ENCODE measurements around the gene ANGPTL2. TPM values are rescaled to one million over a fixed set of nuclear protein-coding genes. Genes with fewer than 3 reads are reported as not detected.

The ANGPTL2 gene
- polyA plus RNA-seq, 2 of the 4 experiments (the other 2 are of a cell fraction): 0.06 TPM; not detected in 1

GRCh38 chr9:127053057-127053821 is 69.2 kb downstream of the ANGPTL2 start (continued):
- TF ChIP-seq PHF8 (IDR thresholded peaks at IDR 0.05; ENCODE audit: borderline replicate concordance, low read depth) (no peak), SREBF2 (IDR thresholded peaks at IDR 0.05) (no peak), KDM5A (IDR thresholded peaks at IDR 0.05) (no peak), CBX8 (IDR thresholded peaks at IDR 0.05) (no peak), FOSL2 (IDR thresholded peaks at IDR 0.05) (no peak), FOSL2 (CRISPR knock-in tag; IDR thresholded peaks at IDR 0.05) (no peak)

GRCh38 chr9:127051881-127052595 is 70.4 kb downstream of the ANGPTL2 start:
- H3K9me3 ChIP-seq: no peaks in the 10 kb centered on the region
- POLR2A ChIA-PET: no interaction called here
- H3K27ac ChIP-seq: no peak overlapping the region
- no peak overlapping the region for H3K4me2 ChIP-seq
- TF ChIP-seq, protein P1, sequence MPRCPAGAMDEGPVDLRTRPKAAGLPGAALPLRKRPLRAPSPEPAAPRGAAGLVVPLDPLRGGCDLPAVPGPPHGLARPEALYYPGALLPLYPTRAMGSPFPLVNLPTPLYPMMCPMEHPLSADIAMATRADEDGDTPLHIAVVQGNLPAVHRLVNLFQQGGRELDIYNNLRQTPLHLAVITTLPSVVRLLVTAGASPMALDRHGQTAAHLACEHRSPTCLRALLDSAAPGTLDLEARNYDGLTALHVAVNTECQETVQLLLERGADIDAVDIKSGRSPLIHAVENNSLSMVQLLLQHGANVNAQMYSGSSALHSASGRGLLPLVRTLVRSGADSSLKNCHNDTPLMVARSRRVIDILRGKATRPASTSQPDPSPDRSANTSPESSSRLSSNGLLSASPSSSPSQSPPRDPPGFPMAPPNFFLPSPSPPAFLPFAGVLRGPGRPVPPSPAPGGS (IDR thresholded peaks at IDR 0.05): no peak
- no peak for TF ChIP-seq FOXS1 (CRISPR knock-in tag; IDR thresholded peaks at IDR 0.05)
- no peak for TF ChIP-seq KDM1A (IDR thresholded peaks at IDR 0.05; ENCODE audit: low read depth)
- no peak for TF ChIP-seq NR3C1 (IDR thresholded peaks at IDR 0.05)
- TF ChIP-seq HMGXB4 (CRISPR knock-in tag; IDR thresholded peaks at IDR 0.05; ENCODE audit: borderline replicate concordance): no peak
- no peak for TF ChIP-seq SREBF2 (IDR thresholded peaks at IDR 0.05)
- TF ChIP-seq JUNB (IDR thresholded peaks at IDR 0.05): no peak
- no peak for TF ChIP-seq CBX2 (IDR thresholded peaks at IDR 0.05; ENCODE audit: borderline replicate concordance, low read depth)
- TF ChIP-seq EHMT2 (IDR thresholded peaks at IDR 0.05; ENCODE audit: low read depth): no peak
- TF ChIP-seq FOSL2 (IDR thresholded peaks at IDR 0.05): no peak
- no peak for TF ChIP-seq FOSL2 (CRISPR knock-in tag; IDR thresholded peaks at IDR 0.05)
- TF ChIP-seq ZSCAN20 (CRISPR knock-in tag; IDR thresholded peaks at IDR 0.05): no peak
- ATAC-seq (no peak), DNase-seq (ENCODE audit: low read depth in 1 of 2, low spot score in 1 of 2) (no peak), FAIRE-seq (no peak)
- CTCF ChIA-PET: interaction anchor here (1.0 kb wide), 1 partner anchor 111 kb away, joined by 4 read pairs; no protein-coding TSS in a partner anchor
- H3K4me3 ChIP-seq: no peak overlapping the region
- 79% methylated on average over 8 of the region's 8 CpGs for WGBS (ENCODE audit: missing lambda C conversion rate)
- peaks cover 6% of the 10 kb centered on the region; the same call in 2 of the 3 replicates for H3K4me1 ChIP-seq

- FAIRE-seq (no peak), DNase-seq (ENCODE audit: low read depth in 1 of 2, low spot score in 1 of 2) (no peak), ATAC-seq (no peak)
- H3K4me2 ChIP-seq: no peak overlapping the region
- no peak overlapping the region for H3K27ac ChIP-seq
- WGBS (ENCODE audit: missing lambda C conversion rate): 82% methylated on average over 7 of the region's 7 CpGs
- no peak overlapping the region for H3K4me3 ChIP-seq
- ChIA-PET POLR2A (no interaction called here), CTCF (interaction anchor here (1.6 to 1.7 kb wide), 2 partner anchors 148 to 493 kb away, joined by 3 to 7 read pairs; no protein-coding TSS in a partner anchor)
- TF ChIP-seq TFCP2L1 (CRISPR knock-in tag; IDR thresholded peaks at IDR 0.05) (no peak), ZNF302 (CRISPR knock-in tag; IDR thresholded peaks at IDR 0.05) (no peak), HOXA7 (CRISPR knock-in tag; IDR thresholded peaks at IDR 0.05) (no peak), NPAS2 (CRISPR knock-in tag; IDR thresholded peaks at IDR 0.05; ENCODE audit: borderline replicate concordance) (no peak), SREBF2 (IDR thresholded peaks at IDR 0.05) (no peak), ELK1 (IDR thresholded peaks at IDR 0.05; ENCODE audit: low read depth, low read length) (no peak), KDM1A (IDR thresholded peaks at IDR 0.05; ENCODE audit: low read depth) (no peak), ESRRA (IDR thresholded peaks at IDR 0.05; ENCODE audit: borderline replicate concordance, low read length) (no peak), HOXB5 (CRISPR knock-in tag; IDR thresholded peaks at IDR 0.05) (no peak)
- no peaks in the 10 kb centered on the region for H3K9me3 ChIP-seq
- peaks cover 6% of the 10 kb centered on the region; the same call in 2 of the 3 replicates for H3K4me1 ChIP-seq
Observed at GRCh38 chr9:127050591-127051001, 71.8 kb downstream of the ANGPTL2 start.

Data from A549 (cell line).